Measurements from ENCODE around the gene LITAF. TPM values are rescaled to one million over a fixed set of nuclear protein-coding genes. Genes with fewer than 3 reads are reported as not detected.

The LITAF gene
- total and polyA plus RNA-seq, 2 experiments from 2014 or later: 83.2 to 150 TPM

GRCh38 chr16:11612665-11613025 is 25.9 kb upstream of the LITAF start:
- Histone ChIP-seq H4K20me1 (ENCODE audit: insufficient read depth) (no peaks in the 10 kb centered on the region), H3K4me3 (no peak overlapping the region), H3K79me2 (ENCODE audit: insufficient read depth) (no peaks in the 10 kb centered on the region), H3K27ac (no peak overlapping the region), H3K9me3 (ENCODE audit: low read depth) (no peaks in the 10 kb centered on the region), H3K27me3 (replicated peaks; ENCODE audit: insufficient read depth) (no peaks in the 10 kb centered on the region), H3K9me2 (ENCODE audit: insufficient read depth) (no peaks in the 10 kb centered on the region), H2AFZ (no peak overlapping the region), H3K36me3 (ENCODE audit: low read depth) (no peaks in the 10 kb centered on the region), H3K4me1 (ENCODE audit: insufficient read depth) (peaks cover 8% of the 10 kb centered on the region), H3K4me2 (ENCODE audit: unreplicated experiment) (no peak overlapping the region), H3F3A (ENCODE audit: insufficient read depth) (no peaks in the 10 kb centered on the region), H3K9ac (no peak overlapping the region)
- TF ChIP-seq EZH2phosphoT487 (IDR thresholded peaks at IDR 0.05; ENCODE audit: insufficient read depth, low read depth): no peak
- no peak for TF ChIP-seq EZH2 (IDR thresholded peaks at IDR 0.05; ENCODE audit: insufficient read depth, poor library complexity, severe bottlenecking)
- no peak for DNase-seq
- 56 to 68% methylated on average over 5 of the region's 5 CpGs for WGBS, 2 experiments (ENCODE audit: low coverage in 1 of 2, low lambda C conversion rate in 2 of 2, missing lambda C conversion rate in 2 of 2)
- in situ Hi-C loops (cut with MboI): no loop called here

- Histone ChIP-seq H3K27me3 (replicated peaks; ENCODE audit: insufficient read depth) (no peaks in the 10 kb centered on the region), H3K79me2 (ENCODE audit: insufficient read depth) (no peaks in the 10 kb centered on the region), H3K9me3 (ENCODE audit: low read depth) (no peaks in the 10 kb centered on the region), H3F3A (ENCODE audit: insufficient read depth) (no peaks in the 10 kb centered on the region), H3K4me1 (ENCODE audit: insufficient read depth) (peaks cover 8% of the 10 kb centered on the region), H3K36me3 (ENCODE audit: low read depth) (no peaks in the 10 kb centered on the region), H2AFZ (no peak overlapping the region), H3K27ac (no peak overlapping the region), H3K4me3 (no peak overlapping the region), H3K4me2 (ENCODE audit: unreplicated experiment) (no peak overlapping the region), H4K20me1 (ENCODE audit: insufficient read depth) (no peaks in the 10 kb centered on the region), H3K9ac (no peak overlapping the region), H3K9me2 (ENCODE audit: insufficient read depth) (no peaks in the 10 kb centered on the region)
- no peak for TF ChIP-seq EZH2 (IDR thresholded peaks at IDR 0.05; ENCODE audit: insufficient read depth, poor library complexity, severe bottlenecking)
- DNase-seq: no peak
- in situ Hi-C loops (cut with MboI): no loop called here
- WGBS, 2 experiments (ENCODE audit: low coverage in 1 of 2, low lambda C conversion rate in 2 of 2, missing lambda C conversion rate in 2 of 2): 87 to 88% methylated on average over 23 of the region's 23 CpGs
These were observed 25.3 kb upstream of the LITAF start for GRCh38 chr16:11611871-11612664.

GRCh38 chr16:11610580-11610979 is 23.9 kb upstream of the LITAF start:
- H3K4me3 ChIP-seq: no peak overlapping the region
- no peaks in the 10 kb centered on the region for H3K36me3 ChIP-seq (ENCODE audit: low read depth)
- H3K27me3 ChIP-seq (replicated peaks; ENCODE audit: insufficient read depth): no peaks in the 10 kb centered on the region
- DNase-seq: no peak
- no peak overlapping the region for H3K27ac ChIP-seq
- H3K79me2 ChIP-seq (ENCODE audit: insufficient read depth): no peaks in the 10 kb centered on the region
- peaks cover 8% of the 10 kb centered on the region for H3K4me1 ChIP-seq (ENCODE audit: insufficient read depth)
- H3K9me2 ChIP-seq (ENCODE audit: insufficient read depth): no peaks in the 10 kb centered on the region
- no peaks in the 10 kb centered on the region for H3K9me3 ChIP-seq (ENCODE audit: low read depth)
- TF ChIP-seq EZH2phosphoT487 (IDR thresholded peaks at IDR 0.05; ENCODE audit: insufficient read depth, low read depth) (no peak), EZH2 (IDR thresholded peaks at IDR 0.05; ENCODE audit: insufficient read depth, poor library complexity, severe bottlenecking) (no peak)
- in situ Hi-C loops (cut with MboI): no loop called here
- 50 to 51% methylated on average over 6 of the region's 6 CpGs for WGBS, 2 experiments (ENCODE audit: low coverage in 1 of 2, low lambda C conversion rate in 2 of 2, missing lambda C conversion rate in 2 of 2)
- no peak overlapping the region for H2AFZ ChIP-seq
- H4K20me1 ChIP-seq (ENCODE audit: insufficient read depth): no peaks in the 10 kb centered on the region
- H3F3A ChIP-seq (ENCODE audit: insufficient read depth): no peaks in the 10 kb centered on the region
- no peak overlapping the region for H3K9ac ChIP-seq
- H3K4me2 ChIP-seq (ENCODE audit: unreplicated experiment): no peak overlapping the region

- no peaks in the 10 kb centered on the region for H3K9me2 ChIP-seq (ENCODE audit: insufficient read depth)
- WGBS, 2 experiments (ENCODE audit: low coverage in 1 of 2, low lambda C conversion rate in 2 of 2, missing lambda C conversion rate in 2 of 2): 92 to 95% methylated on average over 9 of the region's 9 CpGs
- H3K9ac ChIP-seq: no peak overlapping the region
- H3K4me1 ChIP-seq (ENCODE audit: insufficient read depth): peaks cover 8% of the 10 kb centered on the region
- no peak for TF ChIP-seq EZH2 (IDR thresholded peaks at IDR 0.05; ENCODE audit: insufficient read depth, poor library complexity, severe bottlenecking)
- in situ Hi-C loops (cut with MboI): no loop called here
- no peaks in the 10 kb centered on the region for H3F3A ChIP-seq (ENCODE audit: insufficient read depth)
- no peaks in the 10 kb centered on the region for H3K9me3 ChIP-seq (ENCODE audit: low read depth)
- no peak overlapping the region for H3K4me3 ChIP-seq
- H3K79me2 ChIP-seq (ENCODE audit: insufficient read depth): no peaks in the 10 kb centered on the region
- no peak overlapping the region for H3K4me2 ChIP-seq (ENCODE audit: unreplicated experiment)
- H4K20me1 ChIP-seq (ENCODE audit: insufficient read depth): no peaks in the 10 kb centered on the region
- H3K36me3 ChIP-seq (ENCODE audit: low read depth): no peaks in the 10 kb centered on the region
- no peak overlapping the region for H3K27ac ChIP-seq
- H3K27me3 ChIP-seq (replicated peaks; ENCODE audit: insufficient read depth): no peaks in the 10 kb centered on the region
- DNase-seq: no peak
- H2AFZ ChIP-seq: no peak overlapping the region
These were observed 23.4 kb upstream of the LITAF start for GRCh38 chr16:11610121-11610505.
